ENCODE measurements around the gene NUP54.

GRCh38 chr4:76144546-76144945, 3.7 kb downstream of the NUP54 start:
- no peak for TF ChIP-seq CTCF (conservative IDR thresholded peaks at IDR 0.05; ENCODE audit: low read length)
- no peak for TF ChIP-seq EZH2phosphoT487 (IDR thresholded peaks at IDR 0.05; ENCODE audit: borderline replicate concordance, low read depth, low read length)

Data from OCI-LY7 (cell line).